HG03469 (cell line): ENCODE results near the gene HIPK3.
A peak's percentile ranks its signal among the peaks of the same experiment; 100 is the strongest.
"Not testable (repeated sequence)": the region's sequence is repeated elsewhere in the genome, so short reads cannot be mapped to it uniquely, and the experiment has no call there.

ENCODE experiments used
- ATAC-seq: cut with Tn5 transposase; IDR thresholded peaks from one replicate; pipeline ENCODE4 v1.9.1; 2021; ENCODE audit warnings: mild to moderate bottlenecking, moderate library complexity, moderate number of reproducible peaks; ENCODE audit not compliant: unreplicated experiment

Gene HIPK3

GRCh38 chr11:33257160-33257896 lies at the start of gene HIPK3:
TSS of gene HIPK3 (plus strand) at chr11:33257381.
- ATAC-seq = peak; percentile 51

GRCh38 chr11:33207408-33207985 lies 49.7 kb upstream of the HIPK3 start:
- ATAC-seq = no peak

- no peak for ATAC-seq
Measured at GRCh38 chr11:33208150-33208549, 49.0 kb upstream of the HIPK3 start.

- ATAC-seq = no peak
Measured at GRCh38 chr11:33211153-33211552, 46.0 kb upstream of the HIPK3 start.

- no peak for ATAC-seq
Measured at GRCh38 chr11:33211580-33211979, 45.6 kb upstream of the HIPK3 start.

- ATAC-seq = no peak
Measured at GRCh38 chr11:33214187-33214586, 43.0 kb upstream of the HIPK3 start.

- ATAC-seq = no peak
Measured at GRCh38 chr11:33214767-33215166, 42.4 kb upstream of the HIPK3 start.

- not testable (repeated sequence) for ATAC-seq
Measured at GRCh38 chr11:33216676-33217075, 40.5 kb upstream of the HIPK3 start.

- no peak for ATAC-seq
Measured at GRCh38 chr11:33222052-33222750, 35.0 kb upstream of the HIPK3 start.

GRCh38 chr11:33225371-33225770 lies 31.8 kb upstream of the HIPK3 start:
- ATAC-seq = no peak

GRCh38 chr11:33227578-33228261 lies 29.5 kb upstream of the HIPK3 start:
- ATAC-seq = no peak

- ATAC-seq = no peak
Measured at GRCh38 chr11:33234397-33235190, 22.6 kb upstream of the HIPK3 start.

GRCh38 chr11:33237039-33237597 lies 20.1 kb upstream of the HIPK3 start:
- no peak for ATAC-seq

- ATAC-seq = no peak
Measured at GRCh38 chr11:33242575-33242974, 14.6 kb upstream of the HIPK3 start.

GRCh38 chr11:33243654-33244053 lies 13.5 kb upstream of the HIPK3 start:
- not testable (repeated sequence) for ATAC-seq

- no peak for ATAC-seq
Measured at GRCh38 chr11:33248416-33248971, 8.7 kb upstream of the HIPK3 start.

- ATAC-seq = no peak
Measured at GRCh38 chr11:33256031-33256812, 959 bp upstream of the HIPK3 start.

GRCh38 chr11:33256813-33257159 lies 395 bp upstream of the HIPK3 start:
- no peak for ATAC-seq

GRCh38 chr11:33257897-33258630 lies 883 bp downstream of the HIPK3 start:
- peak; percentile 27 for ATAC-seq
